CD8-positive, alpha-beta memory T cell (primary cell): ENCODE data around the gene MSLN. TPM values are rescaled to one million over a fixed set of nuclear protein-coding genes. Genes with fewer than 3 reads are reported as not detected.
"Not testable (repeated sequence)": the region's sequence is repeated elsewhere in the genome, so short reads cannot be mapped to it uniquely, and the experiment has no call there.

ENCODE experiments used
- CTCF ChIA-PET: fragments of 350-600 bp; sonication (Branson Sonifier 250); formaldehyde crosslinking; loops from one replicate; lab custom pipeline; 2021; ENCODE audit warnings: antibody characterized with exemption; lab: Charles Lee
- POLR2A ChIA-PET: fragments of 350-600 bp; sonication (Branson Sonifier 250); formaldehyde crosslinking; loops from one replicate; lab custom pipeline; 2021; ENCODE audit warnings: antibody characterized with exemption; lab: Charles Lee
- DNase-seq, 5 donors: peaks; one replicate each; pipeline versions ENCODE4 v3.0.0 to v3.0.0-alpha.2; 2020 to 2022; ENCODE audit warnings: mixed read lengths in 1 of 5
- H3K27ac ChIP-seq: one replicate; pipeline ENCODE4 v1.7.0; 2013; ENCODE audit warnings: low read depth, mild to moderate bottlenecking, low read length, moderate library complexity
- H3K27me3 ChIP-seq: 2 replicates; pipeline ENCODE4 v1.7.0; 2013; ENCODE audit warnings: low read length, mild to moderate bottlenecking; ENCODE audit not compliant: insufficient read depth, poor library complexity, severe bottlenecking
- H3K36me3 ChIP-seq: 2 replicates; pipeline ENCODE4 v1.7.0; 2013; ENCODE audit warnings: mild to moderate bottlenecking, low read length, moderate library complexity; ENCODE audit not compliant: insufficient read depth
- H3K4me1 ChIP-seq: 2 replicates; pipeline ENCODE4 v1.7.0; 2013; ENCODE audit warnings: mild to moderate bottlenecking, low read length, moderate library complexity; ENCODE audit not compliant: insufficient read depth
- H3K4me3 ChIP-seq: 2 replicates; pipeline ENCODE4 v1.7.0; 2013; ENCODE audit warnings: mild to moderate bottlenecking, low read length
- H3K9me3 ChIP-seq: 2 replicates; pipeline ENCODE4 v1.7.0; 2013; ENCODE audit warnings: mild to moderate bottlenecking, low read length
- H3K27ac Mint-ChIP-seq, 8 donors: one replicate each; pipeline ENCODE4 v1.8.0; 2020 to 2021; ENCODE audit warnings: mixed read lengths in 8 of 8, mild to moderate bottlenecking in 6 of 8, inconsistent platforms in 3 of 8, moderate library complexity in 3 of 8
- H3K27me3 Mint-ChIP-seq, 2 donors: one replicate each; pipeline ENCODE4 v1.8.0; 2020 to 2021; ENCODE audit warnings: mixed read lengths in 2 of 2, mild to moderate bottlenecking in 1 of 2, moderate library complexity in 1 of 2
- H3K36me3 Mint-ChIP-seq, 3 donors: one replicate each; pipeline ENCODE4 v1.8.0; 2020 to 2021; ENCODE audit warnings: mixed read lengths in 3 of 3, inconsistent platforms in 1 of 3, mild to moderate bottlenecking in 1 of 3
- H3K4me1 Mint-ChIP-seq, 3 donors: one replicate each; pipeline ENCODE4 v1.8.0; 2020 to 2021; ENCODE audit warnings: mixed read lengths in 3 of 3, inconsistent platforms in 1 of 3, mild to moderate bottlenecking in 1 of 3
- H3K4me3 Mint-ChIP-seq, 7 donors: one replicate each; pipeline ENCODE4 v1.8.0; 2020 to 2021; ENCODE audit warnings: mixed read lengths in 7 of 7, mild to moderate bottlenecking in 6 of 7, moderate library complexity in 4 of 7, inconsistent platforms in 2 of 7
- H3K9me3 Mint-ChIP-seq, 5 donors: one replicate each; pipeline ENCODE4 v1.8.0; 2020 to 2022; ENCODE audit warnings: mixed read lengths in 5 of 5, mild to moderate bottlenecking in 3 of 5, moderate library complexity in 2 of 5, inconsistent platforms in 1 of 5
- polyA plus RNA-seq: library from polyadenylated mRNA; unstranded; fragments of 300-500 nt; fragmentation: Illumina TruSeq; gene quantifications from one replicate; pipeline ENCODE4 v1.2.3, GENCODE V29; 2021
- total RNA-seq, 2 experiments: library from RNA; stranded (reverse); gene quantifications; one replicate each; pipeline ENCODE4 v1.2.3, GENCODE V29; 2021

MSLN gene
- total and polyA plus RNA-seq, 3 experiments from 2014 or later, result not detected

GRCh38 chr16:769934-770333 lies 9.4 kb downstream of the MSLN start:
- no peaks in the 10 kb centered on the region for H3K4me1 ChIP-seq
- Mint-ChIP-seq H3K4me3 (no peak overlapping the region), H3K9me3 (no peaks in the 10 kb centered on the region), H3K4me1 (no peaks in the 10 kb centered on the region), H3K27me3 (no peaks in the 10 kb centered on the region), H3K27ac (no peak overlapping the region), H3K36me3 (no peaks in the 10 kb centered on the region)
- DNase-seq, result no peak
- CTCF ChIA-PET, result interaction anchor here (1.0 kb wide), 1 partner anchor 15 kb away, joined by 3 read pairs; no protein-coding TSS in a partner anchor
- H3K4me3 ChIP-seq, result no peak overlapping the region
- no peaks in the 10 kb centered on the region for H3K9me3 ChIP-seq
- H3K27me3 ChIP-seq, result no peaks in the 10 kb centered on the region
- H3K36me3 ChIP-seq, result no peaks in the 10 kb centered on the region
- no peak overlapping the region for H3K27ac ChIP-seq
- POLR2A ChIA-PET, result no interaction called here

- ChIA-PET POLR2A (no interaction called here), CTCF (no interaction called here)
- H3K27me3 ChIP-seq, result no peaks in the 10 kb centered on the region
- H3K36me3 ChIP-seq, result no peaks in the 10 kb centered on the region
- H3K4me1 ChIP-seq, result no peaks in the 10 kb centered on the region
- H3K27me3 Mint-ChIP-seq, result no peaks in the 10 kb centered on the region
- H3K27ac Mint-ChIP-seq, result no peak overlapping the region
- no peaks in the 10 kb centered on the region for H3K9me3 Mint-ChIP-seq
- DNase-seq, result no peak
- H3K4me3 Mint-ChIP-seq, result no peak overlapping the region
- no peak overlapping the region for H3K4me3 ChIP-seq
- no peaks in the 10 kb centered on the region for H3K9me3 ChIP-seq
- no peaks in the 10 kb centered on the region for H3K36me3 Mint-ChIP-seq
- H3K4me1 Mint-ChIP-seq, result no peaks in the 10 kb centered on the region
- H3K27ac ChIP-seq, result no peak overlapping the region
Measured at GRCh38 chr16:770411-770810, 9.9 kb downstream of the MSLN start.

GRCh38 chr16:772959-773358 lies 12.4 kb downstream of the MSLN start:
- Mint-ChIP-seq H3K27ac (no peak overlapping the region), H3K4me1 (peaks cover 0 to 3% (median 0%) of the 10 kb centered on the region in 3 donors), H3K27me3 (peaks cover 6 to 9% of the 10 kb centered on the region in 2 donors), H3K4me3 (no peak overlapping the region), H3K9me3 (no peaks in the 10 kb centered on the region), H3K36me3 (no peaks in the 10 kb centered on the region)
- H3K36me3 ChIP-seq, result no peaks in the 10 kb centered on the region
- H3K4me1 ChIP-seq, result no peaks in the 10 kb centered on the region
- no peaks in the 10 kb centered on the region for H3K9me3 ChIP-seq
- H3K27me3 ChIP-seq, result no peaks in the 10 kb centered on the region
- DNase-seq, result no peak
- no peak overlapping the region for H3K27ac ChIP-seq
- no peak overlapping the region for H3K4me3 ChIP-seq
- POLR2A ChIA-PET, result interaction anchor here (0.8 to 0.9 kb wide), 2 partner anchors 12 to 28 kb away, joined by 3 to 6 read pairs; no protein-coding TSS in a partner anchor
- CTCF ChIA-PET, result interaction anchor here (0.7 kb wide), 1 partner anchor 9 kb away, joined by 4 read pairs; no protein-coding TSS in a partner anchor

- Mint-ChIP-seq H3K27me3 (peaks cover 6 to 10% of the 10 kb centered on the region in 2 donors), H3K36me3 (no peaks in the 10 kb centered on the region), H3K4me3 (no peak overlapping the region), H3K9me3 (no peaks in the 10 kb centered on the region), H3K27ac (no peak overlapping the region), H3K4me1 (peaks cover 0 to 3% (median 0%) of the 10 kb centered on the region in 3 donors)
- no peaks in the 10 kb centered on the region for H3K36me3 ChIP-seq
- no peak overlapping the region for H3K4me3 ChIP-seq
- no peak for DNase-seq
- no peaks in the 10 kb centered on the region for H3K4me1 ChIP-seq
- ChIA-PET CTCF (no interaction called here), POLR2A (interaction anchor here (0.6 kb wide), 1 partner anchor 11 kb away, joined by 3 read pairs; no protein-coding TSS in a partner anchor)
- no peak overlapping the region for H3K27ac ChIP-seq
- no peaks in the 10 kb centered on the region for H3K27me3 ChIP-seq
- H3K9me3 ChIP-seq, result no peaks in the 10 kb centered on the region
Measured at GRCh38 chr16:774086-775001, 13.8 kb downstream of the MSLN start.

- Histone ChIP-seq H3K36me3 (no peaks in the 10 kb centered on the region), H3K27ac (no peak overlapping the region), H3K9me3 (no peaks in the 10 kb centered on the region), H3K4me1 (no peaks in the 10 kb centered on the region), H3K27me3 (no peaks in the 10 kb centered on the region), H3K4me3 (no peak overlapping the region)
- Mint-ChIP-seq H3K4me3 (no peak overlapping the region), H3K27me3 (peaks cover 6 to 11% of the 10 kb centered on the region in 2 donors), H3K4me1 (peaks cover 0 to 3% (median 0%) of the 10 kb centered on the region in 3 donors), H3K27ac (no peak overlapping the region), H3K9me3 (no peaks in the 10 kb centered on the region), H3K36me3 (no peaks in the 10 kb centered on the region)
- no peak for DNase-seq
- CTCF ChIA-PET, result no interaction called here
- POLR2A ChIA-PET, result no interaction called here
Measured at GRCh38 chr16:775236-775796, 14.8 kb downstream of the MSLN start.

- H3K9me3 Mint-ChIP-seq, DNase-seq, H3K27ac Mint-ChIP-seq, H3K36me3 Mint-ChIP-seq, H3K27me3 ChIP-seq, H3K4me3 ChIP-seq, H3K9me3 ChIP-seq, H3K4me1 Mint-ChIP-seq, H3K4me1 ChIP-seq, H3K27ac ChIP-seq, H3K36me3 ChIP-seq, H3K4me3 Mint-ChIP-seq, POLR2A ChIA-PET: not testable (repeated sequence)
- peaks cover 6 to 15% of the 10 kb centered on the region in 2 donors for H3K27me3 Mint-ChIP-seq
- CTCF ChIA-PET, result interaction anchor here (1.7 kb wide), 1 partner anchor 64 kb away, joined by 4 read pairs; no protein-coding TSS in a partner anchor
Measured at GRCh38 chr16:776298-776697, 15.8 kb downstream of the MSLN start.

- Histone ChIP-seq H3K36me3 (no peaks in the 10 kb centered on the region), H3K4me3 (no peak overlapping the region), H3K27me3 (no peaks in the 10 kb centered on the region), H3K9me3 (no peaks in the 10 kb centered on the region), H3K27ac (no peak overlapping the region), H3K4me1 (no peaks in the 10 kb centered on the region)
- H3K9me3 Mint-ChIP-seq, result no peaks in the 10 kb centered on the region
- ChIA-PET CTCF (interaction anchor here (0.7 to 1.7 kb wide), 2 partner anchors 25 to 65 kb away, joined by 3 to 4 read pairs; no protein-coding TSS in a partner anchor), POLR2A (no interaction called here)
- no peak for DNase-seq
- no peaks in the 10 kb centered on the region for H3K36me3 Mint-ChIP-seq
- no peak overlapping the region for H3K4me3 Mint-ChIP-seq
- H3K27ac Mint-ChIP-seq, result no peak overlapping the region
- peaks cover 0 to 3% (median 0%) of the 10 kb centered on the region in 3 donors for H3K4me1 Mint-ChIP-seq
- H3K27me3 Mint-ChIP-seq, result peaks cover 6 to 15% of the 10 kb centered on the region in 2 donors
Measured at GRCh38 chr16:776824-777223, 16.3 kb downstream of the MSLN start.

GRCh38 chr16:777826-778225 lies 17.3 kb downstream of the MSLN start:
- DNase-seq, result no peak
- H3K4me3 Mint-ChIP-seq, result no peak overlapping the region
- no peaks in the 10 kb centered on the region for H3K36me3 Mint-ChIP-seq
- H3K4me1 Mint-ChIP-seq, result peaks cover 0 to 3% (median 0%) of the 10 kb centered on the region in 3 donors
- Histone ChIP-seq H3K4me1 (no peaks in the 10 kb centered on the region), H3K27me3 (no peaks in the 10 kb centered on the region), H3K4me3 (no peak overlapping the region), H3K36me3 (no peaks in the 10 kb centered on the region), H3K9me3 (no peaks in the 10 kb centered on the region), H3K27ac (no peak overlapping the region)
- CTCF ChIA-PET, result interaction anchor here (1.7 kb wide), 1 partner anchor 66 kb away, joined by 4 read pairs; no protein-coding TSS in a partner anchor
- no peaks in the 10 kb centered on the region for H3K9me3 Mint-ChIP-seq
- POLR2A ChIA-PET, result no interaction called here
- H3K27ac Mint-ChIP-seq, result peak overlapping the region in 1 of 8 donors; percentile 35
- H3K27me3 Mint-ChIP-seq, result peaks cover 6 to 15% of the 10 kb centered on the region in 2 donors
